Activated CD4-positive, alpha-beta T cell treated with anti-CD3 and anti-CD28 coated beads, Interleukin-2, amount 50 U/mL, for 48 hours (primary cell): ENCODE data around the gene LSMEM2.
A peak's percentile ranks its signal among the peaks of the same experiment; 100 is the strongest.
"Not testable (repeated sequence)": the region's sequence is repeated elsewhere in the genome, so short reads cannot be mapped to it uniquely, and the experiment has no call there.

Experiments
- DNase-seq, 2 experiments: peaks; one replicate each; pipeline ENCODE4 v3.0.0-alpha.2; 2020

The LSMEM2 gene

DNA sequence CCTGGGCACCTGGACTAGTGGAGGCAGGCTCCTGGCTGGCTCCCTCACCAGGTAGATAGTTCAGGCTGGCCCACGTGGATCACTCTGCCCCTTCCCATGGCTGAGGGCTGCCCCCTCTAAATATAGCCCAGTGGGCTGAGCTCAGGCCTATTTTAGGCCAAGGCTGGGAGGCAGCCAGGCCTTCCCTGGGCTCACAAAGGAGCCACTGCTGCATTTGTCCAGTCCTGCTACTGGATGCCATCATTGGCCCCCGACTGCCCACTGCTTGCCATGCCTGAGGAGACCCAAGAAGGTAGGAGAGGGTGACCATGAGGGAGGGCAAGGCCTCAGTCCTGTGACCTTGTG, at the start of gene LSMEM2:
Gene LSMEM2 (plus strand): TSS at position 208 of the 345 bp plus-strand sequence. CDS start 27 bp downstream, at position 235.
- no peak for DNase-seq

DNA sequence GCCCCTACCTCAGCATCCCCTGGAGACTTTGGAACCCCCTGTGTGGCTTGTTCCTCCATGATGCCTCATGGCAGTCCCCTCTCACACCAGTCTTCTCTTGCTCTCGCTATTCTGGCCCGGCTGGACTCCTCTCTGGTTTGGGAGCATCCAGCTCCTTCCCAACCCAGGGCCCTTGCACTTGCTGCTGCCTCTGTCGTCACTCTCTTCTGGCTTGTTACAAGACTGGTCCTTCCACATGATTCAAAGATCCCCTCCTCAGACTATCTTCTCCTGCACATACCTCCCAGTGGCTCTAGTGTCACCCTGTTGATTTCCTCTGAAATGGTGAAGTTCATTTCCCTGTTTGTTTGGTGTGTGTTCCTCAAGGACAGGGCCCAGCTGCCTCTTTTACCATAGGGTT, 49.4 kb upstream of the LSMEM2 start:
- no peak for DNase-seq

- no peak for DNase-seq
Observed at GRCh38 chr3:50230104-50230793, 48.6 kb upstream of the LSMEM2 start.

GRCh38 chr3:50230794-50231125, 48.1 kb upstream of the LSMEM2 start:
- no peak for DNase-seq

DNA sequence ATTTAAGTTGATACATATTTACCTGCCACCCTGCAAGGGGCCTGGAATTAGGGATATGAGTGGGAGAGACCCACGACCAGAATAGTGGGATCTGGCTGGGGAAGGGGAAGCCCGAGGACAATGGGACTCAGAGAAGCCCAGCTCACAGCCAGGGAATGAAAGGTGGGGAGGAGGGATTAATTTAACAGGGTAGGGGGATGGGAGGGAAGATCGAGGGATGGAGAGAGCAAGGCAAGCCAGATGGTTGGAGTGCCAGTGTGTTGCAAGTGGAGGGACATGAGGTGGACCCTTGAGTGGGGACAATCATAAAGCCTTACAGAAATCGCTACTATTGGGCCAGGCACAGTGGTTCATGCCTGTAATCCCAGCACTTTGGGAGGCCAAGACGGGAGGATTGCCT, 47.3 kb upstream of the LSMEM2 start:
- no peak for DNase-seq

GRCh38 chr3:50232303-50232702, 46.6 kb upstream of the LSMEM2 start:
- no peak for DNase-seq

- no peak for DNase-seq
Observed at GRCh38 chr3:50233176-50233575, 45.7 kb upstream of the LSMEM2 start.

DNA sequence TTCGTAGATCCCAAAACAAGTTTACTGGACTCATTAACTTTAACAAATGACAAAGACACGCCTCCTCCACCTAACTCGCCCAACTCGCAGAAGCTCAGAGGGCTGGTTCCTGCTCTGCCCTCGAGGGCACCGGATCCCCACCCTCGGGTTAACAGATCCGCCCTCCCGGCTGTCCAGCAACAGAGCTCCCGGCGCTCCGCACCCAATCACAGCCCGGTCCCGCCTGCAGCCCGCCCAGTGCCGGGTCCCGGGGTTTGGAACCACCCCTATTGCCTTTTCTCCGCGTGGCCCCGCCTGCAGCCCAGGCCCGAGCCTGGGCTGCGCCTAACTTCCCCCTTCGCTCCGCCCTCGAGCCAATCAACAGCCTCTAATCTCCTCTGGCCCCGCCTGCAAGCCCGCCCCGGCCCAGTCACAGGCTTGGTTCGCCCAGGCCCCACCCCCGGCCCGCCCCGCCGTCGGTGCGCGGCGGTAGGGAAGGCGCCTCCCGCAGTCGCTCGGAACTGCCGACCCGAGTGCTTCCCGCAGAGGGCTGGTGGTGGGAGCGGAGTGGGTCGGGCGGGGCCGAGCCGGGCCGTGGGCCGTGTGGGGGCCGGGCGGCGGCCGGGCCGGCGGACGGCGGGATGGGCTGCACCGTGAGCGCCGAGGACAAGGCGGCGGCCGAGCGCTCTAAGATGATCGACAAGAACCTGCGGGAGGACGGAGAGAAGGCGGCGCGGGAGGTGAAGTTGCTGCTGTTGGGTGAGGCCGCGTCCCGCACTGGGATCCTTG, 43.0 kb upstream of the LSMEM2 start, which contains the start of gene GNAI2:
Gene GNAI2 (plus strand): TSS at position 489 of the 768 bp plus-strand sequence. CDS start 132 bp downstream, at position 621.
- DNase-seq, result peak; percentile 99

DNA sequence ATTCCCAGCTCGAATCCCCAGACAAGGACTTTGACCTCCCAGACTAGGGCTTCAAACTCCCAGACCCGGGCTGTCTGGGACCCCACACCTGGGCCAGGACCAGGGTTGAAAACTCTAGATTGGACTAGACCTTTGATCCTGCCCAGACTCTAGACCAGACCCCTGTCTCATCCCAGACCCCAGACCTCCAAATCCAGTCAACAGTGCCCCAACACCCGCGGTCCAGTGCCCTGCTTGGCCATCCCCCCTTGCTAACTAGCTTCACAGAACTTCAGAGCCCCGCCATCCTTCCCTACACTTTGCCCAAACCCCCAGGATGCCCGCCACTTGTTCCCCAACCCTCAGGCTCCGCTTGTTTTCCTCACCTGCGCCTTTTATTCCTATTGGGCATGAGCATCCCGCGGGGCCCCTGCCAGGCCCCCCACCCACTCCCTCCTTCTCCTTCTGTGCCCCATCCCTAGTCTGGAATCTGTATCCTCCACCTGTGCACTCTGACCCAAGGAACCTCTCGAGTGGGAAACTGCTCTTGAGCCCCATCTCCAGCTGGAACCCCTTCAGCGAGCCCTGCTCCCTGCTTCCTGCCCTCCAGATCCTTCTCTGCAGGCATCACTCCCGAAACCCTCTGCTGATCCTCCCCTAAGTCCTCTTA, 42.3 kb upstream of the LSMEM2 start:
- no peak for DNase-seq

- peak; percentile 41 to 49 for DNase-seq
Observed at GRCh38 chr3:50237133-50237651, 41.7 kb upstream of the LSMEM2 start.

DNA sequence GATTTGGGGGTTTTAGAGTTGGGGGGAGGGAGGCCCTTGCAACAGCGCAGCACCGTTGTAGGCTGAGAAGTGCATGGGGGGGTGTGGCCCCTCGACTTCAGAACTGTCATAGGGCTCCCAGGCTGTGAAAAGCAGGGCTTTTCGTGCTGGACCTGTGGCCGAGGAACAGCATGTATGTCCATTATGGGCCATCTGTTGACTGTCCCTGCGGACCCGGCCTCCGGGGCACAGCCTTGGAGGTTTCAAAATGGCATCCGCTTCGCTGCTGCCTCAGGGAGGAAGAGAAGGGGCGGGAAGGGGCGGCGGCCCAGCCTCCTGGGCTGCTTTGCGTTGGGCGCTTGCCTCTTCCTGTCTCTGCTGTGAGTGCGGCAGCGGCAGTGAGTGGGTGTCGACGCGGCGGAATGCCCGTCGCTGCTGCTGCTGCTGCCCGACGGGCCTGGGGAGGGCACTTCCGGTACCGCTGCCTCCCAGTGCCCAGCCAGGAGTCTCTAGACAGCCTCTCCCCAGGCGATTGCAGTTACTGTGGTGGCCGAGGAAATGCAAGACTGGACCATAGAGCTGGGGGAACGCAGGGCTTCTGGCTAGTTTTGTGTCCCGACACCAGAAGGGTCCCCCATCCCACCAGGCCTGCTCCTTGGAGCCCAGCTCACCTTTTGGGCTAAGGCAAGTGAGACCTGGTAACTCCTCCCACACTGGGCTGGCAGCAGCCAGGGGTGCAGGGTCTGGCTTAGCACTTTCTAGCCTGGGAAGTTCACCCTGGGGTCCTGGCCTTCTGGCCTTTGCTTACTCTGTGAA, 40.9 kb upstream of the LSMEM2 start:
- DNase-seq, result peak; percentile 87 to 90

GRCh38 chr3:50238549-50239026, 40.3 kb upstream of the LSMEM2 start:
- peak in 1 of 2 experiments; percentile 38 for DNase-seq

DNA sequence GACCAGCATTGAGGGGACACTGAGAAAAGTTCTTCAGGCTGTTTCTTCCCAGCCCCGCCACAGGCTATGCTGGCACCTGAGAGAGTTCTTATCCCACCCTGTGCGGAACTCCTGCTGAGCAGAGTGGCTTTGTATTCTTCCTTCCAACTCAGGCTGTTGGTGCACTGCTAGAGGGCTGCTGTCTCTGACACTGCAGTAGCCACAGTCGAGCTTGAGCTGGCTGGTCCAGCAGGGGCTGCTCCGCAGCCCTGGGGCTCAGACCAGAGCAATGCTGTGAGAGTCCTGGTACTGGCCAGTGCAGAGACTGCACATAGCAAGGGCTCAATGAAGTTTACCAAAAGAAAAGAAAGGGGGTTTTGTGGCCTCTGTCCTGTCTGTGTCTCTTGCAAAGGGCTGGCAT, 39.2 kb upstream of the LSMEM2 start:
- no peak for DNase-seq

- no peak for DNase-seq
Observed at GRCh38 chr3:50241163-50241562, 37.7 kb upstream of the LSMEM2 start.

DNA sequence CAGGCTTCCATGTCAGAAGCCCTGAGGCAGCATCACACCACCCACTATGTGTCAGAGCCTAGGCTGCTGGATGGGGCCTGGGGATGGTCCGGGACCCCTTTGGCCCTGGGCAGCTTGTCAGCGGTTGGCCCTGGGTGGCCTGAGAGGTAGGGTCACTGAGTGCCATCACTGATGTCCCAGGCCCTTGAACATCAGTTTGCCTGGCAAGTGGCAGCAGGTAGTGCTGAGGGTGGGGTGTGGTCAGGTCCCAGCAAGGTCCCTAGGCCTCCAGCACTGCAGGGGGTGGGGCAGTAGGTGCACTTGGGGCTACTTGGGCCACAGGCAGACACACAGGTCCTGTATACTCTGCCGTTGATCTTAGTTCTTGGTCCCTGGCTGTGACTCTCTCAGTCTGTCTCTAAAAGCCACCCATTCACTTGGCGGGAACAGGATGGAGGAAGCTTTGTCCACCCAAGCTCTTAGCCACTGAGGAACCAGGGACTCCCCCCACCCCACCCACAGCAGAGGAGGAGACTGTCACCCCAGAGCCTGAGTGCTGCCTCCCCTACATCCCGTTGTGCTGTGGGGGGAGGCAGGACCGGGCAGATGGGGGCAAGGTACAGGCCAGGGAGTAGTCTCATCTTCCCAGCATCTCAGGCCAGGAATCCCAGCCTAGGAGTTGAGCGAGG, 37.0 kb upstream of the LSMEM2 start:
- DNase-seq, result no peak

DNA sequence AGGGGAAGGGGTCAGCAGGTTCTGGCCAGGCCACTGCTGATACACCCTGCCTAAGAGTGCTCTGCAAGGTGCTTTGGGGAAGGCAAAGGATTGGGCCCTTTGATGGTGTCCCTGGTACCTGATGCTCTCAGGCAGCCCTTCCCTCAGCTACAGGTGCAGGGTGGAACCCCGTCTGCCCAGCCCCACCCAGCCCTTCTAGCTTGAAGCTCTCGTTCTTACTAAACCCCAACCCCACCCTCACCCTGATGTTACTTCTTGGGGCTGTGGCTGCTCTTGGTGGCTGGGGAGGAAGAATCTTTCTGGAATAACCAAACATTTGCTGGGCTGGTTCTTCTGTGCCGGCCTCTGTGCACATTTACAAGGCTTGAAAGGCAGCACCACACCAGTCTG, 36.5 kb upstream of the LSMEM2 start:
- DNase-seq, result no peak

- peak; percentile 56 to 70 for DNase-seq
Observed at GRCh38 chr3:50242851-50243542, 35.9 kb upstream of the LSMEM2 start.

GRCh38 chr3:50243543-50243895, 35.4 kb upstream of the LSMEM2 start:
- no peak for DNase-seq

GRCh38 chr3:50244813-50245212, 34.1 kb upstream of the LSMEM2 start:
- not testable (repeated sequence) for DNase-seq

- no peak for DNase-seq
Observed at GRCh38 chr3:50245251-50245745, 33.6 kb upstream of the LSMEM2 start.

DNA sequence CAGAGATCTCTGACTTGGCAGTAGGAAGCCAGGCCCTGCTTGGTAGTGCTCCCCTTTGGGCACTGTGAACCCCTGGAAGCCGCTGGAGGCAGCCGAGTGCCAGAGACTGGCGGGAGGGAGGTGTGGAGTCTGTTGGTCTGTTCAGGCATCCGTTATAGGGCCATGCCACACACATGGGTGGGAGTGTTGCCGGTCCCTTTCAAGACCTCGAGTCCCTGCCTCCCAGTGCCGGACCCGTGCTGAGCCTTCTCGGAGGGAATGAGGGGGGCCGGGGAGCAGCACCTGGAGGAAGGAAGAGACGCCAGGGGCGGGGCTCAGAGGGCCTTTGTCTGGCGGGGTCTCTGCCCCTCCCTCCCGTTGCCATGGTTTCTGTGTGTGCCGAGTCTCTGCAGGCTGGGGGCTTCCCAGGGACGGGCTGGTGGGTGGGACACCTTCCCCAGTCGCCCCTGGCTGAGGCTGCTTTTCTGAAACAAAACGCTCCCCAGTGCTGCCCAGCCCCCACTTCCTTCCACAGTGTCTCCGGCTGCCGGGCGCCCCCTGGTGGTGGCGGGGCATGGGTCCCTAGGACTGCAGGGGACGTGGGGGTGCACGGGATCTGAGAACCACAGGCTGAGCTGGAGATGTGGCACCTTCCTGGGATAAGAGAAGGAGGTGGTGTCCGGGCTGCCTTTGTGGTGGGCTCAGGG, 32.9 kb upstream of the LSMEM2 start:
- DNase-seq, result peak; percentile 98
